IPS DF 6.9 (cell line): ENCODE results near the gene ENTHD1.

Source experiments
- DNase-seq: peaks from one replicate; pipeline ENCODE4 v3.0.0-alpha.2; 2013; ENCODE audit warnings: low read depth, low spot score
- H3K27ac ChIP-seq: one replicate; pipeline ENCODE4 v1.5.1; 2013; ENCODE audit warnings: low read length, control low read depth
- H3K27me3 ChIP-seq: 2 replicates; pipeline ENCODE4 v1.6.1; 2013; ENCODE audit warnings: mild to moderate bottlenecking, low read length; ENCODE audit not compliant: control insufficient read depth, insufficient read depth
- H3K36me3 ChIP-seq: 2 replicates; pipeline ENCODE4 v1.6.1; 2013; ENCODE audit warnings: low read length; ENCODE audit not compliant: control insufficient read depth, insufficient read depth
- H3K4me1 ChIP-seq: 2 replicates; pipeline ENCODE4 v1.6.1; 2013; ENCODE audit warnings: low read length; ENCODE audit not compliant: control insufficient read depth, insufficient read depth
- H3K4me3 ChIP-seq: 2 replicates; pipeline ENCODE4 v1.5.1; 2013; ENCODE audit warnings: mild to moderate bottlenecking, low read length
- H3K9me3 ChIP-seq: 2 replicates; pipeline ENCODE4 v1.6.1; 2013; ENCODE audit warnings: low read length, inconsistent platforms; ENCODE audit not compliant: control insufficient read depth, insufficient read depth
- WGBS: extraction: QIAGEN DNeasy Blood & Tissue Kit; methylation state at CpG from one replicate; pipeline ENCODE4 v1.1.7; 2013; ENCODE audit warnings: mixed read lengths, missing lambda C conversion rate; ENCODE audit not compliant: insufficient read length, insufficient coverage; 5-methylcytosine and 5-hydroxymethylcytosine counted together

ENTHD1 gene

DNA sequence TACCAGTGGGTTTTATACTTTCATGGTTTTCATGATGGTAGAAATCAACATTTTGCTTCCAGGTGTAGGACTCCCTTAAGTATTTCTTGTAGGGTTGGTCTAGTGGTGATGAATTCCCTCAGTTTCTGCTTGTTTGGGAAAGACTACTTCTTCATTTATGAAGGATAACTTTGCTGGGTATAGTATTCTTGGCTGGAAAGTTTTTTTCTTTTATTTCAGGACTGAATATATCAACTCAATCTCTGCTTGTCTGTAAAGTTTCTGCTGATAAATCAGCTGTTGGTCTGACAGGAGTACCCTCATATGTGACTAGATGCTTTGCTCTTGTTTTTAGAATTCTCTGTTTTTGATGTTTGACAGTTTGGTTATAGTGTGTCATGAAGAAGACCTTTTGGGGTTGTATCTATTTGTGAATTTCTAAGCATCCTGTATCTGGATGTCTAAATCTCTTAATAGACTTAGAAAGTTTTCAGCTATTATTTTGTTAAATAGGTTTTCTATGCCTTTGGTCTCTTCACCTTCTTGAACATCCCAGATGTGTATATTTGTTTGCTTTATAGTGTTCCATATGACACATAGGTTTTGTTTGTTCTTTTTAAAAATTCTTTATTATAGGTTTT, 95.9 kb downstream of the ENTHD1 start:
- DNase-seq, result no peak
- Histone ChIP-seq H3K27ac (no peak overlapping the region), H3K36me3 (no peaks in the 10 kb centered on the region), H3K9me3 (no peaks in the 10 kb centered on the region), H3K27me3 (no peaks in the 10 kb centered on the region), H3K4me3 (no peak overlapping the region), H3K4me1 (no peaks in the 10 kb centered on the region)

GRCh38 chr22:39789788-39790187, 103.8 kb downstream of the ENTHD1 start:
- DNase-seq, result no peak
- no peak overlapping the region for H3K4me3 ChIP-seq
- H3K36me3 ChIP-seq, result no peaks in the 10 kb centered on the region
- WGBS, result no CpG with 5 or more reads among the region's 2 CpGs
- H3K9me3 ChIP-seq, result no peaks in the 10 kb centered on the region
- H3K27ac ChIP-seq, result no peak overlapping the region
- H3K4me1 ChIP-seq, result no peaks in the 10 kb centered on the region
- H3K27me3 ChIP-seq, result 0 out of 2 replicates have a peak, but pooled peaks cover 1% of the 10 kb centered on the region

DNA sequence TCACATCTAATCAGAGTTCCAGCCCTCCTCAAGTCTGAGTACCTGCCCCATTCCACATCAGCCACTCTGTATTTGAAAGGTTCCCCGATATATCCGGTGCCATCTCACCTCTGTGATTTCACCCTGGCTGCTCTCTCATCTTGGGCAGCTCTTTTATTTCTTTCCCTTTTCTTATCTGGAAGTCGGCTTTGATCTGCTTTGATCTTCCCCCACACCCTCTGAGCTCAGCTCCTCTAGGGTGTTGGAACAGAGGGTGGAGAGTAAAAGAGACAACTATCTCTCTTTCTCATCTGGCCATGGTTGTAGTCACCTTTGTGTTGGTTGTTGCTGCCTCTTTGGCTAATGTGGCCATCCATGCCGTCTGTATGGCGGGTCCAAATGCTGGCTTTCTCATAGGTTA, 108.3 kb downstream of the ENTHD1 start:
- Histone ChIP-seq H3K27ac (no peak overlapping the region), H3K36me3 (no peaks in the 10 kb centered on the region), H3K27me3 (0 out of 2 replicates have a peak, but pooled peaks cover 1% of the 10 kb centered on the region), H3K4me3 (no peak overlapping the region), H3K9me3 (no peaks in the 10 kb centered on the region), H3K4me1 (no peaks in the 10 kb centered on the region)
- no peak for DNase-seq
- no CpG with 5 or more reads among the region's 5 CpGs for WGBS

DNA sequence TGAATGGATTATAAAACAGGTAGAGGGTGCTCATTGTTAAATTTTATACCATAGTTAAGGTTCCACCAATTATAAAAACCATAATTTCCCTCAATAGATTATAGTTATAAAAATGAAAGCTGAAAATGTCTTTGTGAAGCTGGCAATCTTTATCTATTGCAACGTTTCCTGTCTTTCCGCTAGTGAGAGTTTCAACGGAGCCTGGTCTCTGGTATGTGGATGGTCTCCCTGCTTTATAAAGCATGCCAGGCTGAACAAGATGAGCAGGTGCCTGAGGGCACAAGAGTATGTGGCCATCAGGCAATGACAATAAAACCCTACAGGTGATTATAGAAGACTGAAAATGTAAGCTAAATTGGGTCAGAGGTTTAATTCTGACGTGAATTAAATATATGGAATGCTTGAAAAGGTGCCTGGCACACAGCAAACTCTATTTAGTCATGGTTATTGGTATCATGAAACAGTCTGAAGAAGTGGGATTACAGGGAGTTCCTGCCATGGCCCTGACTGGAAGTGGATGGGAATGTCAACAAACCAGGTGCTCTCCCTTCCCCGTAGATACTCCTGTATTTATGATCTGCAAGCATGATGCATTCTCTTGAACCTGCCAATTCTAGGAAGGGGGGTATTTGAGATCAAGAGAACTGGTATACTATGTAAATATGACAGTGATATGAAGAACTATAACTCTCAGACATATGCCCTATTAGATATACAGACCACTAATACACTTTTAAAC, 115.7 kb downstream of the ENTHD1 start:
- Histone ChIP-seq H3K4me1 (no peaks in the 10 kb centered on the region), H3K27me3 (no peaks in the 10 kb centered on the region), H3K9me3 (no peaks in the 10 kb centered on the region), H3K36me3 (no peaks in the 10 kb centered on the region), H3K4me3 (no peak overlapping the region), H3K27ac (no peak overlapping the region)
- no CpG with 5 or more reads among the region's 5 CpGs for WGBS
- DNase-seq, result no peak

GRCh38 chr22:39776295-39777009, 117.1 kb downstream of the ENTHD1 start:
- no CpG with 5 or more reads among the region's 2 CpGs for WGBS
- no peaks in the 10 kb centered on the region for H3K36me3 ChIP-seq
- DNase-seq, result no peak
- no peaks in the 10 kb centered on the region for H3K9me3 ChIP-seq
- no peaks in the 10 kb centered on the region for H3K27me3 ChIP-seq
- no peaks in the 10 kb centered on the region for H3K4me1 ChIP-seq
- H3K4me3 ChIP-seq, result no peak overlapping the region
- no peak overlapping the region for H3K27ac ChIP-seq

GRCh38 chr22:39773976-39774539, 119.5 kb downstream of the ENTHD1 start:
- DNase-seq, result no peak
- Histone ChIP-seq H3K4me3 (no peak overlapping the region), H3K27me3 (no peaks in the 10 kb centered on the region)

DNA sequence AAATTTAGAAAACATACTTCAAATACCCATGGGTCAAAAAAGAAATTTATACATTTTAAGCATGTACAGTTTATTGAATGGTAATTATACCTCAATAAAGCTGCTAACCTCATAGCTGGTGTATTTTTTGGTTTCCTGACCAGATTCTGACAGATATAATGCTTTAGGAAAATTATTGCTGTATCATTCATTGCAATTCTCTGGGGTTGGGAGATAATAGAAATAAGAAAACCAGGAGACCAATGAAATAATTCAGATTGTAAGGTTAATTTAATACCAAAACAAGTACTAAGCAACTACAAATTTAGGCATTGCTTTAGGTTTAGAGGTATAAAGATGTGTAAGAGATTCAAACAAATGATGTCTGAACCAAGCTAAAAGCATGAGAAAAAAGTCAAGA, 120.1 kb downstream of the ENTHD1 start:
- H3K4me3 ChIP-seq, result no peak overlapping the region
- H3K27me3 ChIP-seq, result no peaks in the 10 kb centered on the region
- H3K27ac ChIP-seq, result no peak overlapping the region
- H3K4me1 ChIP-seq, result no peaks in the 10 kb centered on the region
- no peaks in the 10 kb centered on the region for H3K9me3 ChIP-seq
- DNase-seq, result no peak
- no peaks in the 10 kb centered on the region for H3K36me3 ChIP-seq

More at GRCh38 chr22:39773976-39774539, 119.5 kb downstream of the ENTHD1 start:
- WGBS, result no CpG with 5 or more reads among the region's 4 CpGs
- Histone ChIP-seq H3K36me3 (no peaks in the 10 kb centered on the region), H3K27ac (no peak overlapping the region), H3K9me3 (no peaks in the 10 kb centered on the region), H3K4me1 (no peaks in the 10 kb centered on the region)

DNA sequence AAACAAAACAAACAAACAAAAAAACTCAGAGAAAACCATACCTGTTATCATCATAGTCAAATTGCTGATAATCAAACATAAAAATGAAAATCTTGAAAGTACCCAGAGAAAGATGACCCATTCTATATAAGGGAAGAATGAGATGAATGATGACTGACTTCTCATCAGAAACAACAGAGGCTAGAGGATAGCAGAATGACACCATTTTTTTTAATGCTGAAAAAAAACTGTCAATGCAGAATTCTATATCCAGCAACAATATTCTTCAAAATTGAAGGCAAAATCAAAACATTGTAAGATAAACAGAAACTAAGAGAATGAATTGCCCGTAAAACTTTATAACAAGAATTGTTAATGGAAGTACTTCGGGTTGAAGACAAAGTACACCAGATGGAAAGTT, 122.1 kb downstream of the ENTHD1 start:
- no peak for DNase-seq
- Histone ChIP-seq H3K27me3 (no peaks in the 10 kb centered on the region), H3K9me3 (no peaks in the 10 kb centered on the region), H3K27ac (no peak overlapping the region), H3K4me1 (no peaks in the 10 kb centered on the region), H3K36me3 (no peaks in the 10 kb centered on the region), H3K4me3 (no peak overlapping the region)
- no CpG with 5 or more reads among the region's 2 CpGs for WGBS

DNA sequence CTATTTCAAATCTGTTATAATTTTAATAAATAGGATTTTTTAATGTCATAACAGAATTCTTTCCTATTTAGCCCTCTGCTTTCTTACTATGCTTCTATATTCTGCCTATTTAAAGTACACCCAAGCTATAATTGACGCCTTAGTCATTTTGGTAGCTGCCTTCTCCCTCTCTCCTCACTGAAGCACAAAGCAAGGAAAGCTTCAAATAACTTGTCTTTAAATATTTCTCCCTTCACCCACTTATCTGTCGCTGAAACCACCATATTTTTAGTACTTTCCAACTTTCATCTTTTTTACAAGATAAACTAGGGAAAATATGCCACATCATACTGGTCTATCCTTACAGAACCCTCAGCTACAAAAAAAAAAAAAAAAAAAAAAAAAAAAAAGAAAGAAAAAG, 127.9 kb downstream of the ENTHD1 start:
- no peak overlapping the region for H3K4me3 ChIP-seq
- H3K36me3 ChIP-seq, result no peaks in the 10 kb centered on the region
- H3K27me3 ChIP-seq, result no peaks in the 10 kb centered on the region
- H3K4me1 ChIP-seq, result no peaks in the 10 kb centered on the region
- no CpG with 5 or more reads among the region's 2 CpGs for WGBS
- DNase-seq, result no peak
- H3K27ac ChIP-seq, result no peak overlapping the region
- no peaks in the 10 kb centered on the region for H3K9me3 ChIP-seq

DNA sequence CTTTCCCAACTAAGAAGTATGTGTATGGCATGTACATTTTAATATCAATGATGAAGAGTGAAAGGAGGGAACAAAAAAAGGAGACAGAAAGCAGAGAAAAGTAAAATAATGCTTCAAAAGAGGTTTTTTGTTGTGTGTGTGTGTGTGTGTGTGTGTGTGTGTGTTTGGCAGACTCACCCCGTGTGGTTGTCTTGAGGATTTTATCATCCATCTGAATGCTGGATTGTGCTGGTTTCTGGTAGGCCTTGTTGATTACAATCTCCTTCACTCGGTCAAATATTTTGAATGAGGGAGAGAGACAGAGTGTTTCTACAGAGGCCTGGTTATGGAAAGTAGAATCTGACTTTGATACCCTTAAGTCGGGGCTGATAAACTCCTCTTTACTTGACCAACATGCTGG, 128.5 kb downstream of the ENTHD1 start:
- no peak overlapping the region for H3K4me3 ChIP-seq
- WGBS, result no CpG with 5 or more reads among the region's 3 CpGs
- H3K9me3 ChIP-seq, result no peaks in the 10 kb centered on the region
- H3K27ac ChIP-seq, result no peak overlapping the region
- no peaks in the 10 kb centered on the region for H3K36me3 ChIP-seq
- no peak for DNase-seq
- no peaks in the 10 kb centered on the region for H3K4me1 ChIP-seq
- H3K27me3 ChIP-seq, result no peaks in the 10 kb centered on the region
